Activated CD8-positive, alpha-beta memory T cell treated with anti-CD3 and anti-CD28 coated beads, Interleukin-2, amount 50 U/mL, for 1 hour (primary cell): Measurements from ENCODE around the gene PHACTR4.
"Not testable (repeated sequence)": the region's sequence is repeated elsewhere in the genome, so short reads cannot be mapped to it uniquely, and the experiment has no call there.

Experiments used
- DNase-seq: peaks from one replicate; pipeline ENCODE4 v3.0.0-alpha.2; 2020; ENCODE audit errors: extremely low read depth

The PHACTR4 gene

GRCh38 chr1:28499553-28499952, 130.0 kb downstream of the PHACTR4 start:
- no peak for DNase-seq

DNA sequence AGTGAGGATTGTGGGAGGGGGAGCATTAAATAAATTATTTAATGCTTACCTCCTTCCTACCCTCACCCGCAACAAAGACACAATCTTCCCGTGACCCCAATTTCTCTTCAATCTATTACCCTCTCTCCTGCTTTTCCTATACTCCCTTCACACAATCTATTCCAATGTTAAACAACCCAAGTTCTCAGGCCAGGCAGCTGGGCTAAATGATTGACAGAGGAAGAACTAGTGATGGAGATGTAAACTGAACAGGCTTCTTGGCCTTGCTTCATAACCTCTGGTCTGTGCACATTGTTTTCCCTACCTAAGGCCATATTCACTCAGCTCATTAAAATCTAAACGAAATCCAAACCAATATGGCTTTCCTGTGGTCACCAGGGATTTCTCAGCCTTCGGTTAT, 132.4 kb downstream of the PHACTR4 start:
- DNase-seq, result no peak

GRCh38 chr1:28503117-28503516, 133.6 kb downstream of the PHACTR4 start:
- DNase-seq, result no peak

DNA sequence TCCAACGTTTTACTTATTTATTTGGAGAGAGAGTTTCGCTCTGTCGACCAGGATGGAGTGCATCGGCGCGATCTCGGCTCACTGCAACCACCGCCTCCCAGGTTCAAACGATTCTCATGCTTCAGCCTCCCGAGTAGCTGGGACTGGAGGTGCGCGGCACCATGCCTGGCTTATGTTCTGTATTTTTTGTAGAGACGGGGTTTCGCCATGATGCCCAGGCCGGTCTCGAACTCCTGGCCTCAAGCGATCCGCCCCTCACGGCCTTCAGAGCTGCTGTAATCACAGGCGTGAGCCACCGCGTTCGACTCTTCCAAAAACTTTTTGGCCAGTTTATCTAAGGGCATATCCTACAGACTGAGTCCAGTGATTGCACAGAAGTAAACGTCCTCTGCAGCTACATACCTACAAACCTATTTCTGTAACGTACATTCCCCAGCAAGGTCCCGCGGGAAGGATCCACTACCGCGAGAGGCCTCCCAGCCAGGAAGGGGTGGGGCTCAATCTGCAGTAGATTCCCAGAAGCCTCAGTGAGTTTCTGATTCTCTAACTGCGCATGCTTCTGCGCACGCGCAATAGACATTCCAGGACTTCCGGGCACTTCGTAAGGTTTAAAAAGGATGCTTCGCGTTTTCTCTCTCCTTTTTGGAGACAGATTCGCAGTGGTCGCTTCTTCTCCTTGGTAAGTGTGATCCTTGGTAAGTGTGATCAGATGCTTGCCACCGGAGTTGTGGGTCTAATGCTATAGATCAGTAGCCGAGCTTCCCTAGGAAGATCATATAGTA, 136.1 kb downstream of the PHACTR4 start, which contains the start of gene RCC1:
Gene RCC1 (plus strand): TSS at position 638 of the 782 bp plus-strand sequence. CDS start 23,824 bp downstream, outside the sequence.
- peak; percentile 93 for DNase-seq

GRCh38 chr1:28506907-28507246, 137.3 kb downstream of the PHACTR4 start:
- DNase-seq, result no peak

DNA sequence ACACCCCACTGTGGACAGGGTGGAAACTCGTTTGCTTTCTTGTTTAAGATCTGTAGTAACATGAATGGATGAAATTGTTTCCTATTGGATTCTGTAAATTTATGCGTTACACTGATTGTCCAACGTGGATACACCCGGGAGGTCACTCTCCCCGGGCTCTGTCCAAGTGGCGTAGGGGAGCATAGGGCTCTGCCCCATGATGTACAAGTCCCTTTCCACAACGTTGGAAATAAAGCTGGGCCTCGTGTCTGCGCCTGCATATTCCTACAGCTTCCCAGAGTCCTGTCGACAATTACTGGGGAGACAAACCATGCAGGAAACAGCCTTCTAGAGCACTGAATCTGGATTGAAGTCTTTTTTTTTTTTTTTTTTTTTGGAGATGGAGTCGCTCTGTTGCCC, 137.7 kb downstream of the PHACTR4 start:
- no peak for DNase-seq

DNA sequence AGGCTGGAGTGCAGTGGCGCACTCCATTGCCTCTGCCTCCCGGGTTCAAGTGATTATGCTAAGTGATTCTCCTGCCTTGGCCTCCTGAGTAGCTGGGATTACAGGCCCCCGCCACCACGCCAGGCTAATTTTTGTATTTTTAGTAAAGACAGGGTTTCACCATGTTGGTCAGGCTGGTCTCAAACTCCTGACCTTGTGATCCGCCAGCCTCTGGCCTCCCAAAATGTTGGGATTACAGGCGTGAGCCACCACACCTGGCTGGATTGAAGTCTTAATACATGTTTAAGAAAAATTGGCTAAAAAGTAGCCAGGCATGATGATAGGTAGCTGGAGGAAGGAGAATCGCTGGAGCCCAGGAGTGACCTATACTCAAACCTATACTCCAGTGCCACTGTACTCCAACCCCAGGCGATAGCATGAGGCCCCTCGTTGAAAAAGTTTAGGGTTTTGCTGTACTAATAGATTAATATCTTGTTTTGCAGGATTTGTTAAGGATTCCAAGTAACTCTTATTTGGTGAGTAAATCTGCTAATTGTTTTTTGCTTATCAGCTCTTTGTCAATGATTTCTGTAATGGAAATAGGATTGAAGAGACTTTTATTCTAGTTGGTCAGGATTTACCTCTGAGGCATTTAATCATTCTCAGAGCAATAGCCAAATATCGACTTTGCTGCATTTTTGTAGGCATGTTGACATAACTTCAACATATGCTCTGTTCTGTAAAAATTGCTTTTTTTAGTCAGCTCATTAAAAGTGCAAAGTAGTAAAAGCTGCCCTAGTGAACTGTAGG, 138.3 kb downstream of the PHACTR4 start:
- DNase-seq, result no peak

- no peak for DNase-seq
These were observed 138.9 kb downstream of the PHACTR4 start for GRCh38 chr1:28508435-28508754.

DNA sequence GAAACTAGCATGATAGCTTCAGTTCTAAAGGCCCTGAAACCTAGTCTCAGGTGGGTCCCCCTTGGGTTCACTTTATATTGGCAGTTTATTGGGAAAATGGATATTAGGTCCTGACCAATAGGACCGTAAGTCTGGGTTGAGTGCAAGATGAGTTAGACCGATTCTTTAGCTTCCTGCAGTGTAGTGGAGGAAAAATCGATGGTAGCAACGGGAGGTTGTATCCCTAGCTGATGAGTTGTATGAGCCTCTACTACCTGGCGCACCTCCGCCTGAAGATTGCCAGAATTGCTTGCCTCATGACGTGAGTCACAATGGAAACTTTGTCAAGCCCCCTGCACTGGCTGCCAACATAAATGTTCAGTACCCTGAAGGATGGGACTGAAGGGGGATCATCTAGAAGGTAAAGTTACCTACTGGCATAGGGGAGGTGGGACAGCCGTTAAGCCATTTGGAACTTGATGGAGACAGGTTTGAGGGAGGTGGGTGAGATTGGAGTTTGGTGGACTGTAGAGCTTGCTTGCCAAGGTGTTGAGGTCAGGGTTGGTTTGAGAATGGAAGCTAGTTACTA, 140.2 kb downstream of the PHACTR4 start:
- DNase-seq, result no peak

GRCh38 chr1:28510273-28510969, 140.9 kb downstream of the PHACTR4 start:
- no peak for DNase-seq

- no peak for DNase-seq
These were observed 141.5 kb downstream of the PHACTR4 start for GRCh38 chr1:28510970-28511440.

DNA sequence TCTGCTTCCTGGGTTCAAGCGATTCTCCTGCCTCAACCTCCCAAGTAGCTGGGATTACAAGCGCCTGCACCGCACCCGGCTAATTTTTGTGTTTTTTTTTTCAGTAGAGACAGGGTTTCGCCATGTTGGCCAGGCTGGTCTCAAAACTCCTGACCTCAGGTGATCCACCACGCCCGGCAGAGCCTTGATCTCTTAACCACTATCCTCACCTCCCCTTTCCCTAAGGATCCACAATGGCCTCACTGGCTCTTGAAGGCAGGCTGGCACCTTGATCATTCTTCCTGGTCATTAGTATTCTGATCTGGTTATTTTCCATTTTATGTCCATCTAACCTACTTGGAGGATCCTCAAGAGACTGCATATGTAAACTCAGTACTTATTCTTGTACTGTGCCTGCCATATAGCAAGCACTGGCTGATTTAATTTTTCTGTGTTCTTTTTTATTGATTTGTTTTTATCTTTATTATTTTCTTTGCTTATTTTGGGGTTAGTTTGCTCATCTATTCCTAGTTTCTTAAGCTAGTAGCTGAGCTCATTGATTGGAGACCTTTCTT, 142.6 kb downstream of the PHACTR4 start:
- DNase-seq, result no peak

GRCh38 chr1:28514445-28514933, 144.9 kb downstream of the PHACTR4 start:
- DNase-seq, result not testable (repeated sequence)

GRCh38 chr1:28516518-28516956, 147.0 kb downstream of the PHACTR4 start:
- no peak for DNase-seq

DNA sequence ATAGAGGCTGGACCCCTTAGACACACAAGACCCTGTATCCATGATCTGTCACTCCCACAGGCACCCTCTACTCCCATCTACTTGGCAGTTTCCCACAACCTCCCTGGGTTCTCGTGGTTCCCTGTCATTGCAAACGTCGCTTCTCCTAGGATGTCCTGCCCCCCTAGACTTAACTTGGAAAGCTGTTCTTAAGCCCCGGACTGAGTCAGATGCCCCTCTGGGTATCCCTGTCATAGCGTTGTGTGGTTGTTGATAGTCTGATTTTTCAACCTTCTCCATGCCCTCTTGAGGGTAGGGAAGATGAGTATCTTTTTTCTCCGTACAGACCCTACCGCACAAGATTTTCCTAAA, 148.1 kb downstream of the PHACTR4 start:
- DNase-seq, result no peak

DNA sequence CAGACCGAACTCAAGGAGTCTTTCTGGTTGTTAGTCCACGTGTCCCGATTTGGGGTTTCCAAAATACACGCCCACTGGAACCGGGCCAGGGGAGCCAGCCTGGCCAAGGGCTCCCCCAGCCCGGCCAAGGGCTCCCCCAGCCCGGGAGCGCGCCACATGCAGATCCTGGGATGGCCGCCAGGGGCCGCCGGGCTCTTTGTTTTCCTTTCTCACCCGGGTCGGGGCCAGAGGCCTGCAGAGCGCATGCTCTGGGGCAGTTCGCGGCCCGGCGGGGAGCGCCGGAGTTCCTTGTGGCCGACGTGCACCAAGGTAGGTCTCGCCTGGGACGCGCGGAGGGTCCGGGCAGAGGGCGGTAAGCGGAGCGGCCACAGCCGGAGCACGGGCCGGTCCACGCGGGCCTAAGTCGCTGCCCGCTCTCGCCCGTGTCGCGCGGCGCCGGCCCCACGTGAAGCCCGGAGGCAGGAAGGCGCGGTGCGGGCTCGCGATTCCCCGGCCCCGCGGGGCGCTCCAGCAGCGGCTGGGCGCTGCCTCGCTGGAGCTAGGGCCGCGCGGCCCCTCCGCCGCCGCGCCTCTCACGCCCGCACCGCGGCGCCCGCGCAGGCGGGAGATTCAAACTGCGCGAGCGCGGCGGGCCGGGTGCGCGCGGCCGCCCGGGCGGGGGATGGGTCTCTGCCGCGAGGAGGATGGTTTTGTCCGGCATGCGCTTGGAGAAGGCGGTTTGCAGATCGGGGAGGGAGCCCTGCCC, 148.6 kb downstream of the PHACTR4 start:
- peak; percentile 55 for DNase-seq

DNA sequence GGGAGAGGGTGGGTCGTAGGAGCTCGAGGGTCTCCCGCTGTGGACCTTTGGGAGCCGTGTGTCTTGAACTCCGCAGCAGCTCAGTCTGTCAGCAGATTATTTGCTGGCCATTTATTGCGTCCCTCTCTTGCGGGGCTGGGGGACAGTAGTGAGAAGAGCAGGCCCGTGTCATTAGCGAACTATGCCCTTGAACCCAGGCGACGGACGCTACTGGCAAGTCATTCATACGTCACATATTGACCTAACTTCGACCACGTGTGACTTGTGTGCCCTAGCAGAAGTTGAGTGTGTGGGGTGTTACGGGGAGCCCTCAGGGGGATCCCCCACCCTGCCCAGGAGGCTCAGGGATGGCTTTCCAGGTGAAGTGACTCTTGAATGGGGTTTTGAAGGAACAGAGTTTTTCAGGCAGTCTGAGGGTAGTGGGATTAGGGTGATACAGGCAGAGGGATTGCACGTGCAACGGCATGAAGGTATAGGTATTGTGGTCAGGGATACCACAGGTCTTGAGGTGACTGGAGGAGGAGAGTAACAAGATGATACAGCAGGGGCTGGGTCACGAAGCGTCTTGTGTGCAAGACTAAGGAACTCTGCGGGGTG, 149.3 kb downstream of the PHACTR4 start:
- DNase-seq, result no peak

- DNase-seq, result no peak
These were observed 150.6 kb downstream of the PHACTR4 start for GRCh38 chr1:28519946-28520725.

GRCh38 chr1:28520796-28521195, 151.3 kb downstream of the PHACTR4 start:
- not testable (repeated sequence) for DNase-seq
